GM19351 (cell line): ENCODE measurements around the gene WDFY2.

Source experiments
- ATAC-seq: cut with Tn5 transposase; IDR thresholded peaks from one replicate; pipeline ENCODE4 v1.9.1; 2021; ENCODE audit warnings: mild to moderate bottlenecking, moderate library complexity; ENCODE audit not compliant: unreplicated experiment

WDFY2 gene

GRCh38 chr13:51599444-51600176, 15.3 kb downstream of the WDFY2 start:
- no peak for ATAC-seq

DNA sequence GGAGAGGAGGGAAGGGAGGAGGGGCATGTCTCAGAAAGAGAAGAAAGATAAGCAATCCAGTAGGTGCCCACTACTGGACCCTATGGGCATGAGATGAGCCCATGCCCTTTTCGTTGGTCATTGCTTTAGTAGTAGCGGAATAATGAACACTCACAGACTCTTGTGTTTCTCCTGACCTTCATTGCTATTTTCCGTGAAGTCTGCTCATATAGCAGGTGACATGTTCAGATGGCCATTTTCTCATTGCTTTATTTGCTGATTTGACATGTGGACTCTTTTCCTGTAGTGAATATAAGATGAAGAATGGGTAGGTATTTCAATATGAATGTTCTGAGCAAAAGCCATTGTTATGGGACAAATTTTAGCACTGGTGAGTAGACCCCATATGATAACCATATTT, 16.4 kb downstream of the WDFY2 start:
- ATAC-seq, result no peak

DNA sequence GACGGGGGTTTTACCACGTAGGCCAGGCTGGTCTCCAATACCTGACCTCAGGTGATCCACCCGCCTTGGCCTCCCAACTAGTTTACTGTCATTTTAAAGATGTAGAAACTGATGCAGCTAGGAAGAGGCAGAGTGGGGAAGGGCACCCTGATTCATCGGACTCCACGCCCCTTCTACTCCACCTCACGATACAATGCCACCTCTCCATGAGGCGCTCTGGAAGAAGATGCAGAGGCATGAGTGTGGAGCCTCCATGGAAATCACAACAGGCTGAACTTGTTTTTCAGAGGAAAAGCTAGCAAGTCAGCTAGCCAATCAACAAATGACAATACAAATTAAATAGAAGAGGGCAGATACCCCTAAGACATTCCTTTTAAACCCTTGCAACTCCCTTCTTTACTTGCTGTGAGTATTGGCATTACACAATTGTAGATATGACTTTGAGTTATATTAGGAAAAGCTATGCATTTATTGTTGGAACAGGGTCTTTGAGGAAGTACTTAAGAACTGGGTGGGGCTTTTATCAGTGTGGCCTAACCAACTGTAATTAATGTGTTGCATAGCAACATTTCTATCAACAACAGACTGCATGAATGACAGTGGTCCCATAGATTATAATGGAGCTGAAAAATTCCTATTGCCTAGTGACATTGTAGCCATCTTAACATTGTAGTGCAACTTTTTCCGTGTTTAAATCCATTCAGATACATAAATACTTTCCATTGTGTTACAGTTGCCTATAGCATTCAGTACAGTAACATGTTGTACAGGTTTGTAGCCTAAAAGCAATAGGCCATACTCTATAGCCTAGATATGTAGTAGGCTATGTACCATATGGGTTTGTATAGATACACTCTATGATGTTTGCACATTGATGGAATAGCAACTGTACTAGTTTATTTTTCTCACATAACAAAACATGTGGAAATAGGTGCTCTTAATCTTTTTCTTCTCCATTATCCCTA, 17.6 kb downstream of the WDFY2 start:
- ATAC-seq, result no peak

DNA sequence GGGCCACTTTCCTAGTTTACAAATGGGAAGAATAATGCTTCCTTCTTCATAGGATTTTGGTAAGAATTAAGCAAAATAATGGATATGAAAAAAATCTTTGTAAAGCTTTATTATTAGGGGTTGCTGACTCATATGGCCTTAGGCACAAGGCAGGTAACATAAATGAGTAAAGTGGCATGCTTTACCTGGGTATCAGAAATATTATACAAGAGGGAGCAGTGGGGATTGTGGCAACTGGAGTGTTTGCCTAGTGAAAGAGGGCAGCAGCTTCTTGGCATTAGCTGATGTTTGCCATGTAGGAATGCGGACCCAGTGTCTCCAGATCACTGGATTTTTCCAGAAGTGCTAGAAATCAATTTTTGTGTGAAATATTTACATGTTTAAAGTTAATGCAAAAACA, 19.5 kb downstream of the WDFY2 start:
- ATAC-seq, result no peak

GRCh38 chr13:51605698-51606097, 21.4 kb downstream of the WDFY2 start:
- ATAC-seq, result no peak

GRCh38 chr13:51607165-51607564, 22.9 kb downstream of the WDFY2 start:
- no peak for ATAC-seq

- ATAC-seq, result peak; percentile 44
These were observed 24.7 kb downstream of the WDFY2 start for GRCh38 chr13:51608857-51609406.

DNA sequence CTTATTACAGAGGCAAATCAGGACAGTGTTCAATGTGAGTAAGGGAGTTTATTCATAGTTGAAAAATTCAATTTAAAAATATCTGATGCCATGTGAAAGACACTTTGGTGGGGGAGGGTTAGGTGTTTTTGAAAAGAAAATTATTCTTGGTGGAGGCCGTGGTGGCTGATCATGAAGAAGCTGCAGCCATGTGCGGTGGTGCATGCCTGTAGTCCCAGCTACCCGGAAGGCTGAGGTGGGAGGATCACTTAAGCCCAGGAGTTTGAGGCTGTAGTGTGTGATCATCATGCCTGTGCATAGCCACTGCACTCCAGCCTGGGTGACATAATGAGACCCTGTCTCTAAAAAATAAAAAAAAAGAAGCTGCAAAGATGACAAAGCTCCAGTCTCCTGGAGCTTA, 28.6 kb downstream of the WDFY2 start:
- ATAC-seq, result no peak

- no peak for ATAC-seq
These were observed 29.3 kb downstream of the WDFY2 start for GRCh38 chr13:51613535-51613934.

- peak; percentile 93 for ATAC-seq
These were observed 30.1 kb downstream of the WDFY2 start for GRCh38 chr13:51614350-51614786.

GRCh38 chr13:51618626-51619025, 34.4 kb downstream of the WDFY2 start:
- ATAC-seq, result no peak

- ATAC-seq, result no peak
These were observed 35.4 kb downstream of the WDFY2 start for GRCh38 chr13:51619614-51620013.

GRCh38 chr13:51620165-51620983, 36.1 kb downstream of the WDFY2 start:
- no peak for ATAC-seq

- no peak for ATAC-seq
These were observed 37.3 kb downstream of the WDFY2 start for GRCh38 chr13:51621602-51622001.

- ATAC-seq, result no peak
These were observed 39.2 kb downstream of the WDFY2 start for GRCh38 chr13:51623473-51623872.

- ATAC-seq, result no peak
These were observed 39.9 kb downstream of the WDFY2 start for GRCh38 chr13:51624207-51624606.

- no peak for ATAC-seq
These were observed 40.6 kb downstream of the WDFY2 start for GRCh38 chr13:51624695-51625345.

DNA sequence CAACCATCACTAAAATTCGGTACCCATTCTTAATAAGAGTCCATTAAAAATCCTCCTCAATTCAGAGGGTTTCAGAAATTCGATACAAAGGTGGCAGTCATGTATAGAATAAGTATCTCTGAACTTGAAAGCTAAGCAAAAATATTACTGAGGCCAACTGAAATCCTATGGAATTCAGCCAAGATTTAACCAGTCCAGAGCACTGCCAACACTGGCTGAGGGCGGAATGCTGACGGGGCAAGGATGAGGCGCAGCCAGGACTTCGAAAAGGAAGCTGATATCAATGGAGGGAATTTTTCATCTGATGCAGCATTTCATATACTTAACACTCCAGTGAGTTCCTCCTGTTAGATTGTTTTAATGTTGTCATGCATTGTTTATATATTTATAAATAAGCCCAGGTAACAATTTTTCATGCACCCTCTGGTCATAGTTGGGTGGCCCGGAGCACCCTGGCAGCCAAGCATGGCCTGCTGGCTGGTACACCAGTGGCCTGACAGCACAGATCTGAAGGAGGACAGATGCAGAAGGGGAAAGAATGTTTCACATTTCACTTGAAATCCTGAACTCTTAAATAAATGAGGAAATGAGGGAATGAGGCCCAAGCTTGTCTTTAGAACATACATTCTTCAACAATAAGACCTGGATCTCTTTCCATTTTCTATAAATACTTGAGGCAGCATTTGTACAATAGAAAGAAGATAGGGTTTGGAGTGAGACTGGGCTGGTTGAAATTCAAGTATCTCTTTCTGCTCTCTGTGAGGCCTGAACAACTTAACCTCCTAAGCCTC, 41.5 kb downstream of the WDFY2 start:
- ATAC-seq, result no peak

- no peak for ATAC-seq
These were observed 42.5 kb downstream of the WDFY2 start for GRCh38 chr13:51626749-51627148.
